Measurements from ENCODE around the gene PLXNB2. TPM values are rescaled to one million over a fixed set of nuclear protein-coding genes. Genes with fewer than 3 reads are reported as not detected.
A peak's percentile ranks its signal among the peaks of the same experiment; 100 is the strongest.

Gene PLXNB2
- polyA plus RNA-seq, 3 donors, result 38.2 to 368 (median 70.5) TPM

DNA sequence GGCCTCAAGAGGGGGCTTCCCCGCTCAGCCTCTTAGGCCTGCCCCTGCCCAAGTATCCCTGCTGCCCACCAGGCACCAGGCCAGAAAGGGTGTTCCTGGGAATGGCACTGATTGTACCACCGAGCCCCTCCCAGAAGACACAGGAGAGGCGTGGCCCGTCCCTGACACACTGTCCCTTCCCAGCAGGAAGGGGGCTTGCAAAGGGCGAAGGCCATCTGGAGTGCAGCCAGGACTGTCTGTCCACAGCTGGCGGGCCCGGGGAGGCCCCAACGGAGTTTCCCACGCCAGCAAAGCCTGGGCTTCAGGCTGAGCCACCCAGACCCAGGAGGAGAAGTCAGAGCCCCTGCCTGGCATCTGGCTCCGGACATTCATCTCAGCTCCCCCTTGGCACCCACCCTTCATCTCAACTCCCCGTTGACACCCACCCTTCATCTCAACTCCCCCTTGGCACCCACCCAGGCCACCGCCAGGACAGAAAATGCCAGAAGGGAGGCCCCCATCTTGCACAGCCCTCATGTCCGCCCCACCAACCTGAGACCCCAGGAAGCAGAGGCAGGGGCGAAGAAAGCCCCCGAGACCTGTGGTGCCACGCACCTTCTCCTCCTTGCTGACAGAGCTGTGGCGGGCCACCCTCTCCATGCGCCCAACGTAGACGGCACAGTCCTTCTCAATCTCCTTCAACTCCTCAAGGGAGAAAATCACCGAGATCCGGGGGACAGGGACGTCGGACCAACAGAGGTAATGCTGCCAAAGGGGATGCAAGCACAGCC is 82.1 kb downstream of the PLXNB2 start:
- H4K20me1 ChIP-seq (ENCODE audit: insufficient read depth, low read length), result peaks cover 3% of the 10 kb centered on the region
- Mint-ChIP-seq H3K4me3 (no peak overlapping the region), H3K36me3 (peaks cover 65 to 87% of the 10 kb centered on the region in 2 donors), H3K4me1 (no peaks in the 10 kb centered on the region), H3K27ac (peak overlapping the region in 1 of 7 donors; percentile 40), H3K27me3 (ENCODE audit: low read depth in 3 of 3) (no peaks in the 10 kb centered on the region), H3K9me3 (no peaks in the 10 kb centered on the region)
- intact Hi-C loops (cut with micrococcal nuclease), result no loop called here
- H2AFZ ChIP-seq (ENCODE audit: insufficient read depth, low read depth, low read length, poor library complexity, severe bottlenecking), result no peak overlapping the region
- peaks cover 75 to 88% of the 10 kb centered on the region in 2 donors for H3K36me3 ChIP-seq (replicated peaks in 1 of 2; ENCODE audit: control insufficient read depth in 1 of 2, insufficient read depth in 2 of 2, low read length in 2 of 2)
- WGBS (ENCODE audit: insufficient coverage), result 97% methylated on average over 23 of the region's 24 CpGs
- no peak overlapping the region for H3K9ac ChIP-seq (ENCODE audit: insufficient read depth, low read length, poor library complexity, severe bottlenecking)
- H3K4me2 ChIP-seq (replicated peaks; ENCODE audit: extremely low read depth, low read length, poor library complexity, severe bottlenecking), result no peak overlapping the region
- no peaks in the 10 kb centered on the region for H3K27me3 ChIP-seq (ENCODE audit: control insufficient read depth in 2 of 2, insufficient read depth in 2 of 2, low read length in 2 of 2)
- TF ChIP-seq, protein P1, sequence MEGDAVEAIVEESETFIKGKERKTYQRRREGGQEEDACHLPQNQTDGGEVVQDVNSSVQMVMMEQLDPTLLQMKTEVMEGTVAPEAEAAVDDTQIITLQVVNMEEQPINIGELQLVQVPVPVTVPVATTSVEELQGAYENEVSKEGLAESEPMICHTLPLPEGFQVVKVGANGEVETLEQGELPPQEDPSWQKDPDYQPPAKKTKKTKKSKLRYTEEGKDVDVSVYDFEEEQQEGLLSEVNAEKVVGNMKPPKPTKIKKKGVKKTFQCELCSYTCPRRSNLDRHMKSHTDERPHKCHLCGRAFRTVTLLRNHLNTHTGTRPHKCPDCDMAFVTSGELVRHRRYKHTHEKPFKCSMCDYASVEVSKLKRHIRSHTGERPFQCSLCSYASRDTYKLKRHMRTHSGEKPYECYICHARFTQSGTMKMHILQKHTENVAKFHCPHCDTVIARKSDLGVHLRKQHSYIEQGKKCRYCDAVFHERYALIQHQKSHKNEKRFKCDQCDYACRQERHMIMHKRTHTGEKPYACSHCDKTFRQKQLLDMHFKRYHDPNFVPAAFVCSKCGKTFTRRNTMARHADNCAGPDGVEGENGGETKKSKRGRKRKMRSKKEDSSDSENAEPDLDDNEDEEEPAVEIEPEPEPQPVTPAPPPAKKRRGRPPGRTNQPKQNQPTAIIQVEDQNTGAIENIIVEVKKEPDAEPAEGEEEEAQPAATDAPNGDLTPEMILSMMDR (IDR thresholded peaks at IDR 0.05), result no peak
- H3K27ac ChIP-seq (ENCODE audit: low read depth in 1 of 2, low read length in 2 of 2), result no peak overlapping the region
- H3K4me3 ChIP-seq (replicated peaks in 1 of 3; ENCODE audit: low read depth in 2 of 3, low read length in 3 of 3), result no peak overlapping the region
- no peaks in the 10 kb centered on the region for H3K4me1 ChIP-seq (ENCODE audit: control insufficient read depth in 1 of 2, insufficient read depth in 2 of 2, low read length in 2 of 2)
- H3K9me3 ChIP-seq (replicated peaks in 1 of 2; ENCODE audit: control insufficient read depth in 1 of 2, insufficient read depth in 1 of 2, low read length in 2 of 2), result no peaks in the 10 kb centered on the region
- no peaks in the 10 kb centered on the region for H3K79me2 ChIP-seq (ENCODE audit: insufficient read depth, low read length)
- no peak for DNase-seq

Other genes starting within 250 kb of the PLXNB2 start
- gene TTLL8, start 249.3 kb downstream of the PLXNB2 start, polyA plus RNA-seq, result not detected
- 1 to 10 TPM; 1.6 to 3.6 (median 1.8) TPM for gene MLC1, start 222.2 kb downstream of the PLXNB2 start, polyA plus RNA-seq
- gene MOV10L1, start 217.6 kb downstream of the PLXNB2 start, polyA plus RNA-seq, result under 1 TPM in 2 of 3 donors, not detected in 1; 0.18 to 0.35 TPM
- gene PANX2, start 136.9 kb downstream of the PLXNB2 start, polyA plus RNA-seq, result 1 to 10 TPM in 1 of 3 donors, under 1 TPM in 1, not detected in 1; 0.05 to 6.0 TPM
- gene TRABD, start 121.7 kb downstream of the PLXNB2 start, polyA plus RNA-seq, result 100 to 1,000 TPM in 1 of 3 donors, 10 to 100 TPM in 2; 34.5 to 240 (median 39.3) TPM
- gene SELENOO, start 106.6 kb downstream of the PLXNB2 start, polyA plus RNA-seq, result 10 to 100 TPM in 1 of 3 donors, 1 to 10 TPM in 2; 2.7 to 76.9 (median 8.7) TPM
- gene TUBGCP6, start 62.6 kb downstream of the PLXNB2 start, polyA plus RNA-seq, result 10 to 100 TPM in 1 of 3 donors, 1 to 10 TPM in 2; 3.7 to 72.8 (median 4.3) TPM
- 100 to 1,000 TPM in 1 of 3 donors, 10 to 100 TPM in 1, 1 to 10 TPM in 1; 9.2 to 148 (median 13.7) TPM for gene HDAC10, start 56.4 kb downstream of the PLXNB2 start, polyA plus RNA-seq
- 1 to 10 TPM in 1 of 3 donors, under 1 TPM in 2; 0.06 to 3.2 (median 0.13) TPM for gene MAPK12, start 46.0 kb downstream of the PLXNB2 start, polyA plus RNA-seq
- under 1 TPM in 1 of 3 donors, not detected in 2; 0.81 TPM for gene MAPK11, start 37.3 kb downstream of the PLXNB2 start, polyA plus RNA-seq
- 10 to 100 TPM in 1 of 3 donors, 1 to 10 TPM in 2; 1.7 to 10.6 (median 2.1) TPM for gene DENND6B, start 19.4 kb upstream of the PLXNB2 start, polyA plus RNA-seq
- 10 to 100 TPM in 2 of 3 donors, 1 to 10 TPM in 1; 9.1 to 74.5 (median 10.3) TPM for gene PPP6R2, start 35.7 kb upstream of the PLXNB2 start, polyA plus RNA-seq
- 10 to 100 TPM in 1 of 3 donors, 1 to 10 TPM in 2; 4.0 to 45.9 (median 6.2) TPM for gene SBF1, start 167.4 kb upstream of the PLXNB2 start, polyA plus RNA-seq
- gene ADM2, start 173.9 kb upstream of the PLXNB2 start, polyA plus RNA-seq, result under 1 TPM in 1 of 3 donors, not detected in 2; 0.05 TPM
- not detected for gene MIOX, start 179.2 kb upstream of the PLXNB2 start, polyA plus RNA-seq
- 100 to 1,000 TPM in 1 of 3 donors, 10 to 100 TPM in 2; 15.0 to 145 (median 16.6) TPM for gene LMF2, start 200.1 kb upstream of the PLXNB2 start, polyA plus RNA-seq
- gene NCAPH2, start 200.6 kb upstream of the PLXNB2 start, polyA plus RNA-seq, result 10 to 100 TPM; 12.5 to 23.6 (median 18.1) TPM
- 100 to 1,000 TPM in 1 of 3 donors, 10 to 100 TPM in 2; 39.5 to 101 (median 69.6) TPM for gene SCO2, start 218.0 kb upstream of the PLXNB2 start, polyA plus RNA-seq
- gene TYMP, start 222.4 kb upstream of the PLXNB2 start, polyA plus RNA-seq, result 100 to 1,000 TPM; 787 to 994 (median 955) TPM
- gene KLHDC7B, start 238.3 kb upstream of the PLXNB2 start, polyA plus RNA-seq, result 1 to 10 TPM in 2 of 3 donors, under 1 TPM in 1; 0.88 to 4.3 (median 1.4) TPM